K562 (cell line): ENCODE measurements around the gene CAB39.

Experiments
- EZH2 ChIP-seq: IDR thresholded peaks from 2 replicates; pipeline ENCODE4 v1.6.1; 2012; ENCODE audit warnings: low read depth, mild to moderate bottlenecking, inconsistent platforms, low read length, borderline replicate concordance
- GABPA ChIP-seq: fragments of 200-800 bp; sonication (Bioruptor generic); conservative IDR thresholded peaks from 2 replicates; pipeline ENCODE4 v1.6.1; 2016; ENCODE audit warnings: low read depth, missing genetic modification characterization, missing compliant biosample characterization
- SETDB1 ChIP-seq: IDR thresholded peaks from one replicate; pipeline ENCODE4 v1.6.1; 2012; ENCODE audit warnings: low read length, control low read depth, inconsistent platforms
- ZFP30 ChIP-seq: fragments of 250-450 bp; sonication (Bioruptor Pico); IDR thresholded peaks from 2 replicates; pipeline ENCODE4 v1.8.0; 2022; ENCODE audit warnings: moderate library complexity, mild to moderate bottlenecking, inconsistent platforms, borderline replicate concordance
- ZNF655 ChIP-seq: fragments of 250-450 bp; sonication (Bioruptor Pico); IDR thresholded peaks from 2 replicates; pipeline ENCODE4 v1.5.0; 2021
- ZNF668 ChIP-seq: fragments of 250-450 bp; sonication (Bioruptor Pico); IDR thresholded peaks from 2 replicates; pipeline ENCODE4 v1.8.0; 2022; ENCODE audit warnings: mild to moderate bottlenecking, inconsistent platforms
- TF ChIP-seq, protein P1 (sequence below), 2 experiments: fragments of 150-350 bp in 1 of 2; IDR thresholded peaks; 2 replicates each; pipeline ENCODE4 v1.6.1; 2012 to 2016; ENCODE audit warnings: low read depth in 2 of 2, low read length in 2 of 2, mild to moderate bottlenecking in 1 of 2, moderate library complexity in 1 of 2
- TF ChIP-seq, protein P2 (sequence below): fragments of 250-450 bp; sonication (Bioruptor Pico); IDR thresholded peaks from 2 replicates; pipeline ENCODE4 v1.8.0; 2021; ENCODE audit warnings: mild to moderate bottlenecking, moderate library complexity

DNA sequence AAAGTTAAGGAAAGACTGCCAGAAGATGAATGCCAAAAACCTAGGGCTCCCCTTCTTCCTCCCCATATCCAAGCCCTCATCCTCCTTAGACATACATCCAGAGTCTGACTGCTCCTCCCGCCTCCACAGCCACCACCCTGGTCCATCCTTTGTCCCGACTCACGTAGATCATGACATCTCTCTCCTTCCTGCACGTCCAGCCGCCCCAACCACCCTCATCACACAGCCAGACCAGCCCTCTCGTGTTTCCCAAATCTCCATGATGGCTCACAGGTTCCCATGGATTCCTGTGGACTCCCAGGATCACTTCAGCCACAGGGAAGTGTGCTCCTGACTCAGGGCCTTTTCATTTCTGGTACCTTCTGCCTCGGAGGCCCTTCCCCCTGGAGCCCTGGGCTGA is 47.8 kb upstream of the CAB39 start:
- TF ChIP-seq ZNF655 (CRISPR knock-in tag) = no peak
- TF ChIP-seq EZH2 = no peak
- TF ChIP-seq, protein P1, sequence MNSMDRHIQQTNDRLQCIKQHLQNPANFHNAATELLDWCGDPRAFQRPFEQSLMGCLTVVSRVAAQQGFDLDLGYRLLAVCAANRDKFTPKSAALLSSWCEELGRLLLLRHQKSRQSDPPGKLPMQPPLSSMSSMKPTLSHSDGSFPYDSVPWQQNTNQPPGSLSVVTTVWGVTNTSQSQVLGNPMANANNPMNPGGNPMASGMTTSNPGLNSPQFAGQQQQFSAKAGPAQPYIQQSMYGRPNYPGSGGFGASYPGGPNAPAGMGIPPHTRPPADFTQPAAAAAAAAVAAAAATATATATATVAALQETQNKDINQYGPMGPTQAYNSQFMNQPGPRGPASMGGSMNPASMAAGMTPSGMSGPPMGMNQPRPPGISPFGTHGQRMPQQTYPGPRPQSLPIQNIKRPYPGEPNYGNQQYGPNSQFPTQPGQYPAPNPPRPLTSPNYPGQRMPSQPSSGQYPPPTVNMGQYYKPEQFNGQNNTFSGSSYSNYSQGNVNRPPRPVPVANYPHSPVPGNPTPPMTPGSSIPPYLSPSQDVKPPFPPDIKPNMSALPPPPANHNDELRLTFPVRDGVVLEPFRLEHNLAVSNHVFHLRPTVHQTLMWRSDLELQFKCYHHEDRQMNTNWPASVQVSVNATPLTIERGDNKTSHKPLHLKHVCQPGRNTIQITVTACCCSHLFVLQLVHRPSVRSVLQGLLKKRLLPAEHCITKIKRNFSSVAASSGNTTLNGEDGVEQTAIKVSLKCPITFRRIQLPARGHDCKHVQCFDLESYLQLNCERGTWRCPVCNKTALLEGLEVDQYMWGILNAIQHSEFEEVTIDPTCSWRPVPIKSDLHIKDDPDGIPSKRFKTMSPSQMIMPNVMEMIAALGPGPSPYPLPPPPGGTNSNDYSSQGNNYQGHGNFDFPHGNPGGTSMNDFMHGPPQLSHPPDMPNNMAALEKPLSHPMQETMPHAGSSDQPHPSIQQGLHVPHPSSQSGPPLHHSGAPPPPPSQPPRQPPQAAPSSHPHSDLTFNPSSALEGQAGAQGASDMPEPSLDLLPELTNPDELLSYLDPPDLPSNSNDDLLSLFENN (IDR thresholded peaks at IDR 0.05; ENCODE audit: low read depth in 2 of 2, low read length in 2 of 2) = no peak
- no peak for TF ChIP-seq ZFP30
- no peak for TF ChIP-seq ZNF668 (CRISPR knock-in tag)
- TF ChIP-seq, protein P2, sequence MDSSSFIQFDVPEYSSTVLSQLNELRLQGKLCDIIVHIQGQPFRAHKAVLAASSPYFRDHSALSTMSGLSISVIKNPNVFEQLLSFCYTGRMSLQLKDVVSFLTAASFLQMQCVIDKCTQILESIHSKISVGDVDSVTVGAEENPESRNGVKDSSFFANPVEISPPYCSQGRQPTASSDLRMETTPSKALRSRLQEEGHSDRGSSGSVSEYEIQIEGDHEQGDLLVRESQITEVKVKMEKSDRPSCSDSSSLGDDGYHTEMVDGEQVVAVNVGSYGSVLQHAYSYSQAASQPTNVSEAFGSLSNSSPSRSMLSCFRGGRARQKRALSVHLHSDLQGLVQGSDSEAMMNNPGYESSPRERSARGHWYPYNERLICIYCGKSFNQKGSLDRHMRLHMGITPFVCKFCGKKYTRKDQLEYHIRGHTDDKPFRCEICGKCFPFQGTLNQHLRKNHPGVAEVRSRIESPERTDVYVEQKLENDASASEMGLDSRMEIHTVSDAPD (CRISPR knock-in tag) = no peak
- no peak for TF ChIP-seq GABPA (tag)
- no peak for TF ChIP-seq SETDB1
